Choroid plexus epithelial cell (primary cell): ENCODE data around the gene NFIC.
A peak's percentile ranks its signal among the peaks of the same experiment; 100 is the strongest.

Source experiments
- DNase-seq: peaks from one replicate; pipeline ENCODE4 v3.0.0-alpha.2; 2010; ENCODE audit warnings: low read depth
- H3K4me3 ChIP-seq: 2 replicates; pipeline ENCODE4 v1.5.1; 2011; ENCODE audit warnings: low read depth, mild to moderate bottlenecking, control low read depth, low read length, moderate library complexity
- TF ChIP-seq, protein P1 (sequence below): conservative IDR thresholded peaks from 2 replicates; pipeline ENCODE4 v1.5.1; 2011; ENCODE audit warnings: low read depth, mild to moderate bottlenecking, control low read depth, inconsistent platforms, low read length, moderate library complexity

Gene NFIC

GRCh38 chr19:3366753-3367627 is 607 bp downstream of the NFIC start:
- DNase-seq: peak; percentile 51
- H3K4me3 ChIP-seq: peak overlapping the region; percentile 74
- TF ChIP-seq, protein P1, sequence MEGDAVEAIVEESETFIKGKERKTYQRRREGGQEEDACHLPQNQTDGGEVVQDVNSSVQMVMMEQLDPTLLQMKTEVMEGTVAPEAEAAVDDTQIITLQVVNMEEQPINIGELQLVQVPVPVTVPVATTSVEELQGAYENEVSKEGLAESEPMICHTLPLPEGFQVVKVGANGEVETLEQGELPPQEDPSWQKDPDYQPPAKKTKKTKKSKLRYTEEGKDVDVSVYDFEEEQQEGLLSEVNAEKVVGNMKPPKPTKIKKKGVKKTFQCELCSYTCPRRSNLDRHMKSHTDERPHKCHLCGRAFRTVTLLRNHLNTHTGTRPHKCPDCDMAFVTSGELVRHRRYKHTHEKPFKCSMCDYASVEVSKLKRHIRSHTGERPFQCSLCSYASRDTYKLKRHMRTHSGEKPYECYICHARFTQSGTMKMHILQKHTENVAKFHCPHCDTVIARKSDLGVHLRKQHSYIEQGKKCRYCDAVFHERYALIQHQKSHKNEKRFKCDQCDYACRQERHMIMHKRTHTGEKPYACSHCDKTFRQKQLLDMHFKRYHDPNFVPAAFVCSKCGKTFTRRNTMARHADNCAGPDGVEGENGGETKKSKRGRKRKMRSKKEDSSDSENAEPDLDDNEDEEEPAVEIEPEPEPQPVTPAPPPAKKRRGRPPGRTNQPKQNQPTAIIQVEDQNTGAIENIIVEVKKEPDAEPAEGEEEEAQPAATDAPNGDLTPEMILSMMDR: no peak

- TF ChIP-seq, protein P1: no peak
- no peak for DNase-seq
- peak overlapping the region; percentile 74 for H3K4me3 ChIP-seq
Observed at GRCh38 chr19:3367628-3368440, 1.5 kb downstream of the NFIC start.

DNA sequence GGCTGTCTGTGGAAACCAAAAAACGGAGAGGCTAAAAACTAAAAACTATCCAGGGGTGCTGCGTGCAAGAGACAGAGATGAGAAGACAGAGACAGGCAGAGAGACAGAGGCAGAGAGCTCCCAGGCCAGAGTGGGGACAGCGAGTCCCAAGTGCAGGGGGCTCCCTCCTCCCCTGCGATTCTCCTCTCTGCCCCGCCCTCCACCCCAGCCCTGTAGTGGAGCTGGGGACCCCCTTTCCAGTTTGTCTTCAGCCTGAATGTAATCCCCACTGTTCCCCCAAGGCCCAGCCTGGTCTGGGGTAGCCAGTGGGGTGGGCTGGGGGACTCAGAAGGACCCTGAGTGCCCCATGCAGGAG is 2.0 kb downstream of the NFIC start:
- TF ChIP-seq, protein P1: no peak
- no peak for DNase-seq
- peak overlapping the region; percentile 74 for H3K4me3 ChIP-seq

DNA sequence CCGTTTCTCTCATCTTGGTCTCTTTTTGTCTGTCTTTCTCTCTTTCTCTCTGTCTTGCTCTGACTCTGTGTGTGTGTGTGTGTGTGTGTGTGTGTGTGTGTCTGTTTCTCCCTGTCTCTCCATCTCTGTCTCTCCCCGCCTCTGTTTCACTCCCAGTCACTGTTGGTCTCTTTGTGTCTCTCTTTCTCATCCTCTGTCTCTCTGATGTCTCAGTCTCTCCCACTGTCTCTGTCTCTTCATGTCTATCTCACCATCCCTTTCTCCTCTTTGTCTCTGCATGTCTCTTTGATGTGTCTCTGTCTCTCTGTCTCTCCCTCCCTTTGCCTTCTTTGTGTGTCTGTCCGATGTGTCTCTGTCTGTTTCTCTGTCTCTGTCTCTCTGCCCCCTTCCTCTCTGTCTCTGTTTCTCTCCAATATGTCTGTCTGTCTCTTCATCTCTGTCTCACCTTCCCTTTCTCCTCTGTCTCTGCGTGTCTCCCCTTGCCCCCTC is 2.5 kb downstream of the NFIC start:
- peak overlapping the region; percentile 74 for H3K4me3 ChIP-seq
- peak; percentile 65 for DNase-seq
- TF ChIP-seq, protein P1: no peak

DNA sequence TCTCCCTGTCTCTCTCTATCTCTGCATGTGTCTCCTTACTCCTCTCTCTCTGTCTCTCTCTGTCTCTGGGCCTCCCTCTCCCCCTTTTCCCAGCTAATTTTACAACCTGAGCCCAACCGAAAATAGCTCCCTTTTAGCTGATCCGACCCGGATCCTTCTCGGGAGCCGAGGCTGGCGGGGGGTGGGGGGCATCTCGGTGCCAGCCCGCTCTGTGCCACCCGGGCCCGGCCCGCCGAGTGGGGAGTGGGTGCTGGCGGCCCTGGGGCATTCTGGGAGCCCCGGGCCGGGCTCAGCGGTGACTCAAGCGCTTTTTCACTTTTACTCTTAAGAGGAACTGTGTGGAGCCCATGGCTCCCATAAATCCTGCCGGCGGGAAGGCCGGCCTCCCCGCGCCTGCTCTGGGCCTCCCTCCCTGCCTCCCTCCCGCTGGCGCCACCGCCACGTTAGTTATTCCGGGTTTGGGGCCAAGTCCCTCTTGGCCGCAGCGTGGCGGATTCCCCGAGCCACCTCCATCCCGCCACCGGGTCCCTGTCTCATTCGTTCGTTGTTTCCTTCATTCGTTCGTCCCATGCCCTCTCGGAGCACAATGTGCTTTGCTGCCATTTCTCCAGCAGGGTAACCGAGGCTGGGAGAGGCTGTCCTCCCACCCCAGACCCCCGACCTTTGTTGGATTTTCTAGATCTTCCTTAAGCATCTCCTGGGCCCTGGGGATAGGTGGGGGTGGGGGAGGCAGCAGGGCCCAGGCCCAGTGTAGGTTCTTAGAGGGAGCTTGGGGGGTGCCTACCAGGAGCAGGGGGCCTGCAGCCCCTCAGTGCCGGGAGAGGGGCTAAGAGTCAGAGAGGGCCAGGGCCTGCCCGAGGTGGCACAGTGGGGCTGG is 3.2 kb downstream of the NFIC start:
- DNase-seq: peak; percentile 42
- peak overlapping the region; percentile 74 for H3K4me3 ChIP-seq
- TF ChIP-seq, protein P1: peak; percentile 20

DNA sequence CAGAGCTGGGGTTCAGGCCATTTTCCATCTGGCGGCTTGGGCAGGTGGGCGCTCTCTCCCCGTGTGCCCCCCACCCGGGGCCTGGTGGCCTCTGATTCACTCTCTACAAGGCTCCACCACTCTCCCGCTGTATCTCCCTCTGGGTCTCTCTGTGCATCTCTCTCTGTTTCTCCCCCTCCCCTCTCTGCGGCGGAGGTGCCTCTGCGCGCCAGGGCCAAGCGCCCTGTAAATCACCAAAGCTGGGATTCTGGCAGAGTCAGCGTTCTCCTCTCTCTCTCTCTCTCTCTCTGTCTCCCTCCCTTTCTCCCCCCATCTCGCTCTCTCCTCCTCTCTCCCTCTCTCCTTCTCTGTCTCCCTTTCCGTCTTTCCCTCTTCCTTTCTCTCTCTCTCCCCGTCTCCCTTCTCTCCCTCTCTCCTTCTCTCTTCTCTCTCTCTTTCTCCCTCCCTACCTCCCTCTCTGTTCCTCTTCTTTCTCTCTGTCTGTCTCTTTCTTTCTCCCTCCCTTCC is 3.9 kb downstream of the NFIC start:
- TF ChIP-seq, protein P1: no peak

More for the DNA sequence above, 3.9 kb downstream of the NFIC start:
- DNase-seq: peak; percentile 50
- H3K4me3 ChIP-seq: peak overlapping the region; percentile 74
